ENCODE results near the gene HIC2.
"Not testable (repeated sequence)": the region's sequence is repeated elsewhere in the genome, so short reads cannot be mapped to it uniquely, and the experiment has no call there.

HIC2 gene

DNA sequence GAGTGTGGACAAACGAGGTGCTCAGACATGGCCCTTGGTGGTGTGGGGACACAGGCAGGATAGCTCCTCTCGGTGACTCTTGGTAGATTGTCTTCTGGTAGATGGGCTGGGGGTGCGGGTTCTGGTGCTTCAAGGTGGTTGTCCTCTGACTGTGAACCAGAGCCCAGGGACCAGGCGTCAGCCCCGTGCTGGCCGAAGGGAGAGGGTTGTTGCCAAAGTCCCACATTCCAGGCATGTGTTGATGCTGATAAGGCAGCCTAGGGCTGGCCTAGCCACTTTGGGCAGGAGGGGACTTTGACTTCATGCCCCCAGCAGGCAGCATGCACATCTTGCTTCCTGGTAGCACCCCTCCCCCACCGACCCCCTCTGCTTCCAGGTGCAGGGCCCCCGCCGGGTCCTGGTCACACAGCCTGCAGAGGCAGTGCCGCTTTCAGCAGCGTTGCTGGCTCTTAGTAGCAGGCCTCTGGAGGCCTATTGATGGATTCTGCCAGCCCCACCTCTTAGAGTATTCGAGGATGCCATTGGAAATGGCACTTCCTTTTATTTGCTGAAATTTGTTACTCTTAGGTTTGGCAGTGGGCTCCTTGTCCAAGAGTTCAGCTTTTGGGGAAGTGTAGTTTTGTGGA lies 7.0 kb downstream of the HIC2 start:
- DNase-seq; in situ Hi-C loops (cut with MboI; ENCODE audit: low pct_unique_long_range_greater_than_20kb, low sequenced_read_pairs): not testable (repeated sequence)

DNA sequence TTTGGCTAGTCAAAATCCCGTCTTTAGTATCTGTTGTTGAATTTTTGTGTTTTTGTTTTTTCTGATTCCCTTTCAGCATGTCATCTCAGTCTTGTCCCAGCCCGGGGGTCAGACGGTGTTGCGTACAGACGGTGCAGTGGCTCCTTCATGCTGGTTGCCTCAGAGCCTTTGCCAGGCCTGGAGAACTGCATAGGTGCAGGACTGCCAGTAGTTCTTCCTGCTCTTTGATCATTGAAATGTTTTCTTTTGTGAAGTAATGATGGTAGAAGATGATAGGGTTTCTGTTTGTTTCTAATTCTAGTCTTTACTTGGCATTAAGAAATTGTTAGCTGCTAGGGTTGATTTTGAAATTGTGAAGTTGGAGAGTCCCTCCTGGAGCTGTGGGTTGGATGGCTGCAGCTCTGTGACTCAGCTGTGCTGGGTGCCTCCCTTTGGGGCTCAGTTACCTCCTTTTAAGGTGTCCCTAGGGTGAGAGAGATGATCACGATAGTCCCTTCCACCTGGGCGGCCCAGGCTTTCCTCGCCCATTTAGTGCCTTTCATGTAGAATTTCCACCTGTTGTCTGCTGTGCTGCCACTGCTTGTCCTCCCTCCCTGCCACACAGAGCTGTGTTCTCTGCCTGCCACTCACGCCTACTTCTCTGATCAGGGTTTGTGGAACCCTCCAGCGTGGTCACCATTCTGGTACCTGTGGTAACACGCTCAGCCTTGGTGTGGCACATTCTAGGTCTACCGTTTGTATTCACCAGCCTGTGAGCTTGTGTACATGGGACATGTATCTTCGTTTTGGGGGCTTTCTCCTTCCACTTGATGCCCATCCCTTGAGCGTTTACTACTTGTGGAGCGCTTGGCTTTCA lies 17.4 kb downstream of the HIC2 start:
- in situ Hi-C loops (cut with MboI; ENCODE audit: low pct_unique_long_range_greater_than_20kb, low sequenced_read_pairs); DNase-seq: not testable (repeated sequence)

DNA sequence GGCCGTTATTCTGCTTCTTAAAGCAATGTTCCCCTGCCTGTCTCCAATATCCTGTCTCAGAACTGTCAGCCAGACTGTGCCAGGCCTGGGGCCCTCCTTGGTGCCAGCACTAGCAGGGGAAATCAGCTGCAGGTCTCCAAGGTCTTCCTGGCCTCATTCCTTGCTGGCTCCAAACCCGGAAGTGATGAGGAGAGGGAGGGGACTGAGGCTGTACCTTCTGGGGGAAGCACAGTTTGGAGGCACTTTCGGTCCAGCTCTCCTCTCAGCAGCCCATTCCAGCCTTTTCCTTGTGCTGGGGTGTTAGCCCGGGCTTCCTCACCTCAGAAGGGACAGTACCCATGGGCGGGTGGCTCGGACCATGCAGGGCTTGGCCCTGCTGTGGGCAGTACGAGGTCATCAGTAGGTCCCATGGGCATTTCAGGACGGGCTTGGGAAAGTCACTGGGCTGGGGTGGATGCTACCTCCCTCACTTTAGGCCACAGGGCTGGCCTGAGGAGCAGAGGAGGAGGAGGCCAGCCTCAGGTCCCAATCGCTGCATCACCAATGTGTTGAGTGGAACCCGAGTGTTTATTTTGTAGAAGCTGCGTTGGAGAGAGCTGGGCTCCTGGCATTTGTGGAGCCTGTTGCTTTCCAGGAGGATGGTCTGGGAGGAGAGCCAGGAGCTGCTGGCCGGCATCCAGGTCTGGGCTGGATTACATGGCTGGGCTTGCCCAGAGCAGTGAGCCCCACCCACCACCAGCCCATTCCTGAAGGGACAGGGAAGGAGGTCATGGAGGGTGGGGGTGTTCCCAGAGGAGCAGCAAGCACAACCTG lies 19.0 kb downstream of the HIC2 start:
- in situ Hi-C loops (cut with MboI; ENCODE audit: low pct_unique_long_range_greater_than_20kb, low sequenced_read_pairs): not testable (repeated sequence)

DNA sequence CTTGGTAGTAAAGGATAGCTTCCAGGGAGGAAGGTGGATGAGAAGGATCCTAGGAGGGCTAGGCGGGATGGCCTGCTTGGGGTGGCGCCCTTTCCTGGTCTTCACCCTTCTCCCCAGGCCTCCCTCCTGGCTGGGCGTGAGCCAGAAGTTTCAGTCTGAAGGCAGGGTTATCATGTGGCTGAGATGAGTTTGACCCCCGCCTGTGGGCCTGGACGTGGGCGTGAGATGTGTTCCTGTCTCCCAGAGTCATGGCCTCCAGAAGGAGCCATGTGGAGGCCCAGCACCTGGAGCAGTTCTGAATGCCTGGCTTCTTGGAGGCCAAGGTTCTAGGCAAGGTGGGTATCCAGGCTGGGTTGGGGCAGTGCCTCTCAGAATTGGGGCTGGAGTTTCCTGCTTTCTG lies 20.8 kb downstream of the HIC2 start:
- in situ Hi-C loops (cut with MboI; ENCODE audit: low pct_unique_long_range_greater_than_20kb, low sequenced_read_pairs); DNase-seq: not testable (repeated sequence)

More for the DNA sequence above, 19.0 kb downstream of the HIC2 start:
- DNase-seq: not testable (repeated sequence)

DNA sequence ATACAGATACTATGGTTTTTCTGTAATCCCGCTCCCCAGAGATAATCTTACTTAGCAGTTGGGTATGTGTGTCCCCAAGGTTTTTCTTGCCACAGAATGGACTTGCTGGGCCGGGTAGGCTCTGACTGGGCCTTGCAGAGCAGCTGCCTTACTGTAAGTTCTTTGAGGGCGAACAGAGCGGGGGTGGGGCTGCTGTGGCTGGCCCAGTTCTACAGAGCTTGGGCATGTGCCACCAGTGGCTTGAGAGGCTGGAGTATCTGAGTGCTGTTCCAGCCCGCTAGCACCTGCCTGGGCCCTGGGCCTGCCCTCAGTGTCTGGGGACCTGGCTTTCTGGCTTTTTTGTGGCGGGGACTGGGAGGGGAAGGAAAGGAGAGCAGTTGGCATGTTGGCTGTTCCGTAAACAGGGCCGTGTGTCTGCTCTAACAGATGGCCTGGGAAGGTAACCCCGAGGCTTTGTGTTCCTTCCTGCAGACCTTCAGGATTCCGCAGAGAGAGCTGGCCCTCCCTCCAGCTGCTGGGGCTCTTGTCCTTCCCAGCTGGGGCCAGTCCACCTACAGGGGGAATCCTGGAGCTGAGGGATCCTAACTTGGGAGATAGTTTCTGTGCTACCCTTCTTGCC lies 23.0 kb downstream of the HIC2 start:
- in situ Hi-C loops (cut with MboI; ENCODE audit: low pct_unique_long_range_greater_than_20kb, low sequenced_read_pairs): not testable (repeated sequence)

DNA sequence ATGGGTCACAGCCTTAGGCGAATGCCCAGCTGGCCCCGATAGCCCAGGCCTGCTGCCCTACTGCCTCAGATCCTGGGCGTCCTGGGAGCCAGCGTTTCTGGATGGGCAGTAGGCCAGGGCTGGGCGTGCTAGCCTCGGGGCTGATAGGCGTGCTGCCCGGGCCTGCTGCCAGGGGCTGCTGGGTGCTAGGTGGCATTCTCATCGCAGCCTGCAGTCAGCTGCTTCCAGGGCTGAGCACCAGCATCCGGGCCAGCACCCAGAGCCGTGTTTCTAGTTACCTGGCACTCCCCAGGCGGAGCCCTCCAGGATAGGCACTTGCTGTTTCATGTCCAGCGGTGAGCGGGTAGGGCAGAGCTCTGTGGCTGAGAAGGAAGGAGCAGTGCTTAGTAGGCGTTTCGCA lies 23.5 kb downstream of the HIC2 start:
- DNase-seq; in situ Hi-C loops (cut with MboI; ENCODE audit: low pct_unique_long_range_greater_than_20kb, low sequenced_read_pairs): not testable (repeated sequence)

More for the DNA sequence above, 23.0 kb downstream of the HIC2 start:
- not testable (repeated sequence) for DNase-seq

DNA sequence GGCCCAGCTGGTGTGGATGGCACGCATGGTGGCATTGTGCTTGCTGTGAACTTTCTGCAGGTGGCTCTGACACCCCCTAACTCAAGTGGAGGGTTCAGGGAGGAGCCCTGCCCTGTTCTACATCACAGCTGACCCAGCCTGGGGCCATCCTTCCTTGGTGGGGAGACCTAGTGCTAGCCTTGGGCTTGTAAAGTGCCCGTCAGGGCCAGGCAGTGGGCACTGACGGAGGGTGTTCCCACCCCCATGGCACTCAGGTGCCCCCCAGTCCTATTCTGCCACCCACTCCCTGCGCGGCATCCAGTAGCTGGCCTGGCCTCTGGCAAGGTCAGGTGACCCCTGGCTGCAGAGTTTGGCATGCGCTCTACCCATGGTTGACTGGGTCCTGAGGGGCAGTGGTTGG lies 24.0 kb downstream of the HIC2 start:
- DNase-seq; in situ Hi-C loops (cut with MboI; ENCODE audit: low pct_unique_long_range_greater_than_20kb, low sequenced_read_pairs): not testable (repeated sequence)

DNA sequence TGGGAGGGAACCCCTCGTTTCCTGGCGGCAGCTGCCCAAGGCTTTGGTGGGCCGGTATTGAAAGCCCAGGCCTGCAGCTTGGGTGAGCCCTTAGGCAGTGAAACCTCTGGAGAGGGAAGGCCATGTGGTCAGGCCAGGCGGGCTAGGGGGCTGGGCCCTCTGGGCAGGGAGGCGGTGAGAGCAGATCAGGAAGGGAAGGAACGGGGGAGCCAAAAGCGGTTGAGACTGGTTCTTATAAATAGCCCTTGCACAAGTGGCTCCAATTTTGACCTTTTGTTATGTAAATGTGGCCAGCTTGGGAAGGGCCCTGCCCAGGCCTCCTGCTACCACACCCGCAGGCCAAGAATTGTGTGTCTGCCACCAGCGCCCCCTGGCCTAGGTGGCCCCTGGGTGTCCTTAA lies 25.0 kb downstream of the HIC2 start:
- in situ Hi-C loops (cut with MboI; ENCODE audit: low pct_unique_long_range_greater_than_20kb, low sequenced_read_pairs); DNase-seq: not testable (repeated sequence)

DNA sequence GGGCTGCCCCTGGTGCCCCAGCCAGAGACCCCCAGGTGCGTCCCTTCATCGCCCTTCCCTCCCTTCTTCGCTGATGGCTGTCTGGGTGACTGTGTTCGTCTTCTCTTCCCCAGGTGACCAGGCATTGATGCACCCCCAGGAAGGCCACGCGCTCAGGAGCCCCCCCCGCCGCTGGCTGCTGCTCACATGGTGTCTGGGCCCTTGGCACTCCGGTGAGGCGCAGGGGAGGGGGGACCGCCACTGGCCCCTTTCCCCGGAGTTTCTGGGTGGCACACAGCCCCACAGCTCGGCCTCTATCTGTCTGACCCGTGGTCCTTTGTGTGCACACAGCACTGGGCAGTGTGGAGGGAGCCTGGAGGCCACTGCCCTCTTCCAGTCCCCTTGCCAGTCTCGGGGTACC lies 25.5 kb downstream of the HIC2 start:
- DNase-seq; in situ Hi-C loops (cut with MboI; ENCODE audit: low pct_unique_long_range_greater_than_20kb, low sequenced_read_pairs): not testable (repeated sequence)

DNA sequence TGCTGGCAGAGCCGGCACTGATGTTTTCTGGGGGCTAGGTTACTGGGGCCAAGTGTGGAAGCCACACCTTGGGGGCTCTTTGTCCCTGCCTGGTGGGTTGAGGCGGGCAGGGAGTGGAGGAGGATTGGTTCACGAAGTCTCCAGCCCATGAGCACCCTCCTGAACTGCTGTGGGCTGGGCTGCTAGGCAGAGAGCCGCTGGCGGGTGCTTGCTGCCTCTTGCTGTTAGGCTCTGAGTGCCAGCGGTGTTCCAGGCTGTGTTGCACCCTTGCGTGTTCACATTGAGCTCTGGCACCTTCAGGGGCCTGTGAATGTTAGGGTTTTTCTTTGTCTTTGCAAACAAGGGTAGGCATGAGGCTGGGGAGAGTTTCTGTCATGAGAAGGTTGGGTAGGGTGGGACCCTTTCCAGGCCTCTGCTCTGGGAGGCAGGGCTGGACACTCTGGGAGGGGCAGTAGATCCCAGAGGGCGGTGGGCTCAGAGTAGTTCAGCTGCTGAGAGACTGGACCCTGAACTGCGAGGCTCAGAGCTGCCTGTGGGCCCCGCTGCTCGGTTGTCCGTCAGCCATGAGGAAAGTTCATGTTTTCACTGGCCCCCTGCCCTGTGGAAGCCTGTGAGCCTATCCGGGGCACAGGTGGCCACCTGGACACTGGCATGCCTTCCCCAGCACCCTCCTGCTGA lies 26.0 kb downstream of the HIC2 start:
- in situ Hi-C loops (cut with MboI; ENCODE audit: low pct_unique_long_range_greater_than_20kb, low sequenced_read_pairs): no loop called here
- DNase-seq: no peak

DNA sequence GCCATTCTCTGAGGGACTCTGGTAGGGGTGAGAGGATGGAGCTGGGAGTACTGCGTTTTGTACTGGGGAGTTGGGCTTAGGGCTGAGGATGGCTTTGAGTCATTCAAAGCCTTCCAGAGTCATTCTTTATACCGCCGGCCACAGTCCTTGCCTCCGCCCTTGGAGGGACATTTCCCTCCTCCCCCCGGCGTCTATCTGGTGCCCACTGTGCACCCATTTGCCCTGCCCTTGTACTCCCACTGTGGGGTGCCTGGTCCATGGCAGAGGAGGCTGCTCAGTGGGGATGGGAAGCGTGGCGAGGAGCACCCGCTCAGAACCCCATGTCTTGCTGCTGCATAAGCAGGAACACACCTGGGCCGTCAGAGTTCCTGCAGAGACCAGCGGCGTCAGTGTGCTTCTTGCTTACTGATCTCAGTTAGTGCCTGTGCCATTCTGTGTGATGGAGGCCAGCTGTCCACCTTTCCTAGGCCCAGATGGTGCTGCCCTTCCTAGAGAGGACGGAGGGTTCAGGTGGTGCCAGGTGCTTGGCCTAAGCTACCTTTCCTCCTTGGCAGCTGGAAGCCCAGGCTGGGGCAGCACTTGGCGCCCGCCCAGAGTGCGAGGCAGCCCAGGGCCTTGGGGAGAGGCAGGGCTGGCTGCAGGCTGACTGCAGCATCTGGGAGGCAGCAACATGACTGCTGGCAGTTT lies 26.7 kb downstream of the HIC2 start:
- DNase-seq: no peak
- in situ Hi-C loops (cut with MboI; ENCODE audit: low pct_unique_long_range_greater_than_20kb, low sequenced_read_pairs): no loop called here

DNA sequence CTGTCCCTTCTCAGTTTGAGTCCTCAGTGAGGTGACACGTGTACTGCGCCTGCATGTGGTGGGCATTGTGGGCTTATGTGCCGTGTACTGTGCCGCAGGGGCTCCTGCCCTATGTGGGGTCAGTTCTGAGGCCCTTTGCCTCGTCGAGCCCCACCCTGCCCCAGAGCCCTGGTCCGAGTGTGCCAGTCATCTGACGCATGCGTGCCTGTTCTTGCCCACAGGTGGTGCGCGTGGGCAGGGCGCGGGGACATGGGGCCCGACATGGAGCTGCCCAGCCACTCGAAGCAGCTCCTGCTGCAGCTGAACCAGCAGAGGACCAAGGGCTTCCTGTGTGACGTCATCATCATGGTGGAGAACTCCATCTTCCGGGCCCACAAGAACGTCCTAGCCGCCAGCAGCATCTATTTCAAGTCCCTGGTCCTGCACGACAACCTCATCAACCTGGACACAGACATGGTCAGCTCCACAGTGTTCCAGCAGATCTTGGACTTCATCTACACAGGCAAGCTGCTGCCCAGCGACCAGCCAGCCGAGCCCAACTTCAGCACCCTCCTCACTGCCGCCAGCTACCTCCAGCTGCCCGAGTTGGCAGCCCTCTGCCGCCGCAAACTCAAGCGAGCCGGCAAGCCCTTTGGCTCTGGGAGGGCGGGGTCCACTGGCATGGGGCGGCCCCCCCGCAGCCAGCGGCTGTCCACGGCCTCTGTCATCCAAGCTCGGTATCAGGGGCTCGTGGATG lies 27.7 kb downstream of the HIC2 start:
- in situ Hi-C loops (cut with MboI; ENCODE audit: low pct_unique_long_range_greater_than_20kb, low sequenced_read_pairs): no loop called here
- DNase-seq: no peak

DNA sequence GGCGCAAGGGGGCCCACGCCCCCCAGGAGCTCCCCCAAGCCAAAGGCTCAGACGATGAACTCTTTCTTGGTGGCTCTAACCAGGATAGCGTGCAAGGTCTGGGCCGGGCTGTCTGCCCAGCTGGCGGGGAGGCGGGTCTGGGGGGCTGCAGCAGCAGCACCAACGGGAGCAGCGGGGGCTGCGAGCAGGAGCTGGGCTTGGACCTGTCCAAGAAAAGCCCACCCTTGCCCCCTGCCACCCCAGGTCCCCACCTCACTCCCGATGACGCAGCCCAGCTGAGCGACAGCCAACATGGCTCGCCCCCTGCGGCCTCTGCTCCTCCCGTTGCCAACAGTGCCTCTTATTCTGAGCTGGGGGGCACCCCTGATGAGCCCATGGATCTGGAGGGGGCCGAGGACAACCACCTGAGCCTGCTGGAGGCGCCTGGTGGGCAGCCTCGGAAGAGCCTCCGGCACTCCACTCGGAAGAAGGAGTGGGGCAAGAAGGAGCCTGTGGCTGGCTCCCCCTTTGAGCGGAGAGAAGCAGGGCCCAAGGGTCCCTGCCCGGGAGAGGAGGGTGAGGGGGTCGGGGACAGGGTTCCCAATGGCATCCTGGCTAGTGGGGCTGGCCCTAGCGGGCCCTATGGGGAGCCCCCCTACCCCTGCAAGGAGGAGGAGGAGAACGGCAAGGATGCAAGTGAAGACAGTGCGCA lies 28.4 kb downstream of the HIC2 start:
- no peak for DNase-seq
- in situ Hi-C loops (cut with MboI; ENCODE audit: low pct_unique_long_range_greater_than_20kb, low sequenced_read_pairs): no loop called here

DNA sequence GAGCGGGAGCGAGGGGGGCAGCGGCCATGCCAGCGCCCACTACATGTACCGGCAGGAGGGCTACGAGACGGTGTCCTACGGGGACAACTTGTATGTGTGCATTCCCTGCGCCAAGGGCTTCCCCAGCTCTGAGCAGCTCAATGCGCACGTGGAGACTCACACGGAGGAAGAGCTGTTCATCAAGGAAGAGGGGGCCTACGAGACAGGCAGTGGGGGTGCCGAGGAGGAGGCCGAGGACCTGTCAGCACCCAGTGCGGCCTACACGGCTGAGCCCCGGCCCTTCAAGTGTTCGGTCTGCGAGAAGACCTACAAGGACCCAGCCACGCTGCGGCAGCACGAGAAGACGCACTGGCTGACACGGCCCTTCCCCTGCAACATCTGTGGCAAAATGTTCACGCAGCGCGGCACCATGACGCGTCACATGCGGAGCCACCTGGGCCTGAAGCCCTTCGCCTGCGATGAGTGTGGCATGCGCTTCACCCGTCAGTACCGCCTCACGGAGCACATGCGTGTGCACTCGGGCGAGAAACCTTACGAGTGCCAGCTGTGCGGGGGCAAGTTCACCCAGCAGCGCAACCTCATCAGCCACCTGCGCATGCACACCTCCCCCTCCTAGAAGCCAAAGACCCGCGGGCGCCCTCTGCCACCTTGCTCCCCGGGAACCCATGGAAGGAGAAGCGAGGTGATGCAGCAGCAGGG lies 29.1 kb downstream of the HIC2 start:
- in situ Hi-C loops (cut with MboI; ENCODE audit: low pct_unique_long_range_greater_than_20kb, low sequenced_read_pairs): no loop called here

DNA sequence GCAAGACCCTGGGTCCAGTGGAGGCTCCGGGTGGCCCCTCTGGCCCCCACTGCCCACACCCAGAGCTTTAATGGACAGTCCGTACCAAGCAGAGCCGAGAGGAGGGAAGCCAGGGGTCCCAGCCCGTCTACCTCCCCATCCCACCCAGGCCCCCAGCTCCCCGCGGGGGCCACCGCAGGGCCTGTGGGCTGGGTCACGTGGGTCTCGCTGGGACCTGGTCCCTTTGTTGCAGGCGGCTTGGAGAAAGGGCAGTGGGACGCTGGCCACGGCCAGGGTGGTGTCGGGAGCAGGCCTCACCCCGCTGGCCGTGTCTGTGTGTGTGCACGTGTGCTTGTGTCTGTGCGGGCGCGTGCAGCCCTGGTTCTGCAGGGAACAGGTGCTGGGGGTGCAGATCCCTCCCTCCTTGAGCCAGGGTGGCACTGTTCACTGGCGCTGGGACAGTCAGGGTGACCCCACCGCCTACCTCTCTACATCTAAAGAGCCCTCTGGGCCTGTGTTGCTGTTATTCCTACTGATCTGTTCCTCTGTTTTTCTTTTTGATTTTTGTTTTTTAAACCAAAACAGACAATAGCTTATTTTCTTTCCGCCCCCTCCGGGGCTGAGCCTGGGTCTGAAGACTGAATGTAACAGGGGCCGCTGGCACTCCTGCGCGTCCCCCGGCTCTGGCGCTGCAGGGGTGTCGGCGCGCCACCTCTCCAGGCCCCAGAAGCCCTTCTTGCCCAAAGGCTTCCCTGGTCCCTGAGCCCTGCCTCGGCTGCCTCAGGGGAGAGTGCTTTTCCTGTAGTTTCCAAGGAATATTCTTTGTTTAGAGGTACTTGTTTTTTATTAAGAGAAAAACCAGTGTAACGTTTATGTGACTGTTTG lies 29.9 kb downstream of the HIC2 start:
- no peak for DNase-seq
- in situ Hi-C loops (cut with MboI; ENCODE audit: low pct_unique_long_range_greater_than_20kb, low sequenced_read_pairs): no loop called here

More for the DNA sequence above, 29.1 kb downstream of the HIC2 start:
- no peak for DNase-seq
